ENCODE data around the gene CPLANE1.
"Not testable (repeated sequence)": the region's sequence is repeated elsewhere in the genome, so short reads cannot be mapped to it uniquely, and the experiment has no call there.

Gene CPLANE1

DNA sequence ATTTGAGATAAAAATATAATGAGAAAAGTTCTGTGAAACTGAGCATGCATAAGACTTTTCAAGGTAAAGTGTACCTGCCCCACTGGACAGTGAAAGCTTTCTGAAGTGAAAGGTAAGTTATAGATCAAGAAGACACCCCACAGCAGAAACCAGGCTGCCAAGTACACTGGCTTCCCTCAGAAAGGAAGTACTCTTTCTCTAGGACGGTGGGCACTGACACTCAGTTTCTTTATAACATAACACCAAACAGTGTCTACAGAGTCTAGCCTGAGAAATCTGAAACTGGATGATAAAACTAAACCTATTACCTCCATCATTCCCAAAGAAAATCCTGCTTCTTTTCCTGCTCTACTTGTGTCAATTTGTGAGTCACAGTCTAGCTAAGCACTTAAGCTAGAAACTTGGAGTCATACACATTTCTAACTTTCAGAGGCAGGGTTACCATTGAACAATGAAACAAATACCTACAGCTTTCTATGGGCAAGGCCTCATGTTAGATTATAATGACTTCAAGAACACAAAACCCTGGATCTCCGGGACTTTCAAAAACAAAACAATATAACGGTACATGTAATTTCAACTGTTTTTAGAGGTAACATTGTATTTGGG, 136.7 kb downstream of the CPLANE1 start:
- peak; percentile 28 for DNase-seq

- peak; percentile 87 for DNase-seq
These were observed 137.5 kb downstream of the CPLANE1 start for GRCh38 chr5:37111426-37112382.

DNA sequence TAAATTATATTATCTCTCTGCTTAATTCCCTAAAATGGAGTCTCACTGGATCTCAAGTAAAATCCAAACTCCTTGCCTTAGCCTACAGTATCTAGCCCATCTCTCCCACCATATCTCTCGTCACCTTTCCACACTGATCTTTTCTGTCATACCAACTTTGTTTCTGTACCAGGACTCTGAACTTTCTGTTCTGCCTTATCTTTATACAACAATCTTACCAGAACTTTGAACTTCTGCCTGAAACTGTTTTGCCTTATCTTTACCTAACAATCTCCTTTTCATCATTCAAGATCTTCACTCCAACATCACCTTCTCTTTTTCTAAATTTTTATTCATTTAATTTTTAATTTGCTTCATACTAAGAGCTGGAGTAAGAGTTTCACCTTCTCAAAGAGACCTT, 139.0 kb downstream of the CPLANE1 start:
- DNase-seq, result no peak

GRCh38 chr5:37109338-37109737, 139.8 kb downstream of the CPLANE1 start:
- no peak for DNase-seq

DNA sequence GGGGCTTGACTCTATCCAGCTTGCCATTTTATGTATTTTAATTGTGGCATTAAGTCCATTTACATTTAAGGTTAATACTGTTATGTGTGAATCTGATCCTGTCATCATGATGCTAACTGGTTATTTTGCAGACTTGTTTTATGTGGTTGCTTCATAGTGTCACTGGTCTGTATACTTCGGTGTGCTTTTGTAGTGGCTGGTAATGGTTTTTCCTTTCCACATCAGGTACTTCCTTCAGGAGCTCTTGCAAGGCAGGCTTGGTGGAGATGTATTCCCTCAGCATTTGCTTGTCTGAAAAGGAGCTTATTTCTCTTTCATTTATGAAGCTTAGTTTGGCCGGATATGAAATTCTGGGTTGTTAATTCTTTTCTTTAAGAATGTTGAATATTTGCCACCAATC, 145.9 kb downstream of the CPLANE1 start:
- no peak for DNase-seq

DNA sequence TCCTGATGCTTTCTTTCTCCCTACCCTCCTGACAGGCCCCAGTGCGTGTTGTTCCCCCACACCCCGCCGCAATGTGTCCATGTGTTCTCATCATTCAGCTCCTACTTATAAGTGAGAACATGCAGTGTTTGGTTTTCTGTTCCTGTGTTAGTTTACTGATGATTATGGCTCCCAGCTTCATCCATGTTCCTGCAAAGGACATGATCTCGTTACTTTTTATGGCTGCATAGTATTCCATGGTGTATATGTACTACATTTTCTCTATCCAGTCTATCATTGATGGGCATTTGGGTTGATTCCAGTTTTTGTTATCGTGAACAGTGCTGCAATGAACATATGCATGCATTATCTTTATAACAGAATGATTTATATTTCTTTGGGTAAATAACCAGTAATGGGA, 149.9 kb downstream of the CPLANE1 start:
- DNase-seq, result not testable (repeated sequence)

DNA sequence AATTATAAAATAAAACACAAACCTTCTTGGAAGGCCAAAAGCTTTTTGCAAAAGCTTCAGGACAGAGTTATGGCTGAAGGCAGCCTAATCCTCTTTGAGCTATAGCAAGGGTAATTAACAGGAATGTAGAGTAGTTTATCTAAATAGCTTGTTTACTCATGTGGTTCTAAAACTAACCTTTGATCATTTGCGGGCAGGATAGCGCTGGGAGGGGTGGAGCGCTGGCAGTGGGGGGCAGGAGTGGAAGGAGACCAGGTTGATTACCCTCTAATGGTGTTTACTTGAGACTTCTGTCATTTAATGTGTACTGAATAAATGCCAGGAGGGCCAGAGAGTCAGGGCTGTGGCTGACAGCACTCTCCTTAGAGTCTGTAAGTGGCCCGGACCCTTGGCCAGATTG, 155.4 kb downstream of the CPLANE1 start:
- DNase-seq, result not testable (repeated sequence)

GRCh38 chr5:37090781-37091180, 158.4 kb downstream of the CPLANE1 start:
- DNase-seq, result no peak

DNA sequence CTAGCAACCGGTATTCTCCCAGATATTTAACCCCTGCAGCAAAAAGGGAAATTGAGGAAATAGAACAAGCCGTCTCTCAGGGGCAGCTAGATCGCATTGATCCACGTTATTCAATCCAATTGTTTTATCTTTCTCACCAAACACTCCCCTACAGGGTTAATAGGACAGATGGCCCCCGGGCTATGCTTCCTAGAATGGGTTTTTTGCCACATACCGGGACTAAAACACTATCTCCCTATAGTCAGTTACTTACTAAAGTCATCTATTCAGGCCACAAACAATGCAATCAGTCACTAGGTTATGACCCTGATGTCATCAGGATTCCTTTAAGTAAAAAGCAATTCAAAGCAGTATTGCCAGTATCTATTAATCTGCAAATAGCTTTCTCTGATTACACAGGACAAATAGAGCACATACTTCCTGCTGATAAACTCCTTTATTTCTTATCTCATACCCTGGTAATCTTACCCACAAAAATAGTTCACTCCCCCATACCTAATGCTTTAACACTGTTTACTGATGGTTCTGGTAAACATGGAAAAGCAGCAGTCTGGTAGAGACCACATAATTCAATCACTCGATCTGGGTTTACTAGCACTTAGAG, 159.0 kb downstream of the CPLANE1 start:
- DNase-seq, result no peak

DNA sequence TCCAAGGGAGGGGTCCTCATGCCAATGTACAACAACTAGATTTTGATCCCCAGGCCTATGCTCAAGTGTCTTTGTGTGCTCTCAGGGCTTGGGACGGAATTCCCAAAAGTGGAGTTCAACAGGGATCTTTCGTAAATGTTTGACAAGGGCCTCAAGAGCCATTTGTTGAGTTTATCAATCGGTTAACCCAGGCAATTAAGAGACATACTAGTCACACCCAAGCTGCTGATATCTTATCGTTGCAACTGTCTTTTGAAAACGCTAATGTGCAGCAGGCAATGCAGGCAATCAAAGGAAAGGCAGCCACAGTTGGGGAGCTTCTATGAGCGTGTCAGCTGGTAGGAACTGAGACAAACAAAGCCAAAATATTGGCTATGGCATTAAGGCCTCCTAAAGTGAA, 161.2 kb downstream of the CPLANE1 start:
- DNase-seq, result no peak

- no peak for DNase-seq
These were observed 162.6 kb downstream of the CPLANE1 start for GRCh38 chr5:37086466-37087173.

- not testable (repeated sequence) for DNase-seq
These were observed 163.2 kb downstream of the CPLANE1 start for GRCh38 chr5:37086026-37086425.

DNA sequence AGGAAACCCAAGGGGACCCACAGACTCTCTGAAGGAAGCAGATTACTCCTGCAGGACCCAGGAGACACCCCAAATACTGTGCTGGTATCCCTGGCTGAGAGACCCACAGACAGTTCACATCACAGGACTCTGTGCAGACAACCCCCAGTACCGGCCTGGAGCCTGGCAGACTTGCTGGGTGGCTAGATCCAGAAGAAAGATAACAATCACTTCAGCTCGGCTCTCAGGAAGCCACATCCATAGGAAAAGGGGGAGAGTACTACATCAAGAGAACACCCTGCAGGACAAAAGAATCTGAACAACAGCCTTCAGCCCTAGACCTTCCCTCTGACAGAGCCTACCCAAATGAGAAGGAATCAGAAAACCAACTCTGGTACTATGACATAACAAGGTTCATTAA, 166.2 kb downstream of the CPLANE1 start:
- DNase-seq, result not testable (repeated sequence)

DNA sequence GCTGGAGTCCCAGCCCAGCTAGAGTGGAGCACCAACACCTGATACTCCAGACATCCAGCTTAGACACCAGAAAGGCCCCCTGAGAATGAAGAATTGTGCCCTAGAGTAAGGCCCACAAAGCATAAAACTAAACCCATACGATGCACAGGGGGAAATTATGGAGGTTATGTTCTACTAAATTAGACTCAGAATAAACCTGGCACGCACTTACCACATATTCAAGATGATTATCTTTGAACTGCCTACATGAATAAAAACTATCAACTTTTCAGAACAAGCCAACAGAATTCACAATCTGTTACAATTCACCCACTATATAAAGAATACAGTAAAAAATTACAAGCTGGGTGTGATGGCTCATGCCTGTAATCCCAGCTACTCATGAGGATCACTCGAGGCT, 168.5 kb downstream of the CPLANE1 start:
- no peak for DNase-seq

DNA sequence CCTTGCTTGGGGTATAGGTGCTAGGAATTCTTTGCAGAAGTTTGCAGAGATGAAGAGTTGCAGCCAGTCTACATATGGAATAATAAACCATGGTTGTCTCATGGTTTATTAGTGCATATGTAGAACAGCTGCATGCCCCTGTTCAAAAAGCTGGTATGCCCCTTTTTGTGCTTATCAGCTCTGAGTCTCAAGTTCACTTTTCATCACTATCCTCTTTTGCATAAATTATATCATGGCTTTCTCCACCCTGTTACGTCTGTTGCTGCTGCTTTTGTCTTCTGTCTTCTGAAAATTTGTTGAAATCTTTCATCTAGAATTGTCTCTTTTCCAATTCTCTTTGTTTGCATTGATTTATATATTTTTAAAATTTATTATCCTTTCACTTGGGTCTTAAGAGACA, 172.0 kb downstream of the CPLANE1 start:
- no peak for DNase-seq

GRCh38 chr5:37075399-37075950, 173.7 kb downstream of the CPLANE1 start:
- no peak for DNase-seq

DNA sequence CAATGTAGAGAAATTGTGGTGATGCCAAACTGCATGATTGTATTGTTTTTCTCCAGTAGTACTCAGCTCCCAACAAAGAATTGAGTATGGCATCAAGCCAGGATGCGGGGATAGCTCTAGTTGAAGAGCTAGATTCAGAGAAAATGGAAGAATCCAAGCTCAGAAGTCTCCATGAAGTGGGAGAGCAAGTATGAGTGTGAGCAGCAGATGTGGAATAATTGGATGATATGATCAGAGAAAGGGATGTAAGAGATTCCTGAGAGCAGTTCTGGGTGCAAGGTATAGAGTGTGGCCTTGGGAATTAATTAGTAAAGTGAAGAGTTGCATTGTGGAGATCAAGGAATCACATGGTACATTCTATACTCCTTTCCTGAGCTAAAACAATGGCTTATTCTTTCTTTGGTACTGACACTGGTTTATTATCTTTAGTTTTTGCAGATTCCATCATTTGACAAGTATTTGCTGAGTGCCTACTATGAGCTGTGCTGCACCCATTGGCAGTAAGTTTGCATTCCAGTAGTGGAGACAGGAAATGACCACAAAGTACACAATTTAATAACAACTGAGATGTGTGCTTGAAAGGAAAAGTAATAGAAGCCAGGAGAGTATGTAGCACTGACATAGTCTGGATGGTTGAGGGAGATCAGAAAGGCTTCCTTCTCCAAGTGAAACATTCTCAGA, 177.1 kb downstream of the CPLANE1 start:
- DNase-seq, result peak; percentile 4

- DNase-seq, result no peak
These were observed 177.7 kb downstream of the CPLANE1 start for GRCh38 chr5:37071487-37071886.

DNA sequence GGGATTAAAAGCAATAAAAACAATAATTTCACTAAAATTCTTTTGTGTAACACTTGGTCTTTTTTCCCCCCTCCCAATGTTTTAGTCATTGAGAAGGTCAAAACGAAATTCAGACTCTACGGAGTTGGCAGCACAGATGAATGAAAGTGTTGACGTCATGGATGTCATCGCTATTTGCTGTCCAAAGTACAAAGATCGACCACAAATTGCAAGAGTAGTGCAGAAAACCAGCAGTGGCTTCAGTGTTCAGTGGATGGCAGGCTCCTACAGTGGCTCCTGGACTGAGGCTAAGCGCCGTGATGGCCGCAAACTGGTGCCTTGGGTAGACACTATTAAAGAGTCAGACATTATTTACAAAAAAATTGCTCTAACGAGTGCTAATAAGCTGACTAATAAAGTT, 184.7 kb downstream of the CPLANE1 start:
- DNase-seq, result no peak

GRCh38 chr5:37063739-37064138, 185.4 kb downstream of the CPLANE1 start:
- no peak for DNase-seq

DNA sequence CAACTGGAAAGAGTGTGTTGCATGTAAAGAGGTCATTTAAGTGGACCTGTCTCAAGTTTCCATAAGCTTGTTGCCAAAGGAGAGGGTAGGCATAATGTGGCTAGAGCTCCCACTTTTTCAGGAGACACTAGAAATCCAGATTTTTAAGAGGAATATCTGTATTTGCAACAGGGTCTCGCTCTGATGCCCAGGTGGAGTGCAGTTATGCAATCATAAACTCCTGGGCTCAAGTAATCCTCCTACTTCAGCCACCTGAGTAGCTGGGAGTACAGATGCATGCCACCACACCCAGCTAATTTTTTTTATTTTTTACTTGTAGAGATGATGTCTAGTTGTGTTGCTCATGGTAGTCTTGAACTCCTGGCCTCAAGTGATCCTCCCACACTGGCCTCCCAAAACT, 189.1 kb downstream of the CPLANE1 start:
- no peak for DNase-seq

DNA sequence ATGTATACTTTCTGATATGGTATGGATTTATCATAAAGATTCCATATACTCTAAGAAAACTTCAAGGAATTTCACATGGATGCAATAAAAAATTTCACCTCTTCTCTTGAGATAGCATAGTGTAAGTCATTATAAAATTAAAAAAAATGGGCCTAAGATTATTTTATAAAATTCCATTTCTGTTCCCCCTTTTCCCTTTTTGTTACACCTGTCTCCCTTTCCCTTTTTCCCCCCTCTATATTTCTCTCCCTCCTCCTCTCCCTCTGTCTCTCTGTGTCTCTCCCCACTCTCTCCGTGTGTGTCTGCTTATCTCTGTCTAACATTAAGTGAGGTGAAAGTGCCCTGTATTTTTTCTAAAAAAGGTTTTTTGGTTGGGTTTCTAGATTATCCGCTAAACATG, 192.4 kb downstream of the CPLANE1 start:
- DNase-seq, result no peak
